ENCODE data around the gene DRC1. TPM values are rescaled to one million over a fixed set of nuclear protein-coding genes. Genes with fewer than 3 reads are reported as not detected.

Gene DRC1
- total and polyA plus RNA-seq, 7 donors = 0.06 to 0.54 TPM; not detected in 5

- DNase-seq = peak; percentile 50
- Histone ChIP-seq H3K9me3 (no peaks in the 10 kb centered on the region), H3K27me3 (no peaks in the 10 kb centered on the region), H3K36me3 (no peaks in the 10 kb centered on the region), H3K27ac (no peak overlapping the region), H3K4me1 (no peaks in the 10 kb centered on the region), H3K4me3 (no peak overlapping the region)
- TF ChIP-seq POLR2AphosphoS5 (IDR thresholded peaks at IDR 0.05) (no peak), POLR2A (IDR thresholded peaks at IDR 0.05) (no peak), EP300 (IDR thresholded peaks at IDR 0.05) (no peak), CTCF (IDR thresholded peaks at IDR 0.05) (no peak)
- intact Hi-C loops (cut with DNase I) = no loop called here
- 92 to 95% methylated on average over 19 of the region's 19 CpGs for WGBS, 2 donors
Measured at GRCh38 chr2:26457695-26458364, 56.1 kb downstream of the DRC1 start.

- WGBS, 2 donors = 89 to 92% methylated on average over 14 of the region's 14 CpGs
- Histone ChIP-seq H3K4me1 (no peaks in the 10 kb centered on the region), H3K36me3 (no peaks in the 10 kb centered on the region), H3K9me3 (no peaks in the 10 kb centered on the region), H3K4me3 (no peak overlapping the region), H3K27ac (no peak overlapping the region), H3K27me3 (no peaks in the 10 kb centered on the region)
- TF ChIP-seq EP300 (IDR thresholded peaks at IDR 0.05) = no peak
- TF ChIP-seq CTCF (IDR thresholded peaks at IDR 0.05) = no peak
- TF ChIP-seq POLR2AphosphoS5 (IDR thresholded peaks at IDR 0.05) = no peak
- no peak for TF ChIP-seq POLR2A (IDR thresholded peaks at IDR 0.05)
- intact Hi-C loops (cut with DNase I) = no loop called here
- peak; percentile 36 for DNase-seq
Measured at GRCh38 chr2:26458365-26459042, 56.8 kb downstream of the DRC1 start.

- no peak for TF ChIP-seq EP300 (IDR thresholded peaks at IDR 0.05)
- TF ChIP-seq CTCF (IDR thresholded peaks at IDR 0.05) = no peak
- TF ChIP-seq POLR2A (IDR thresholded peaks at IDR 0.05) = no peak
- no peak for TF ChIP-seq POLR2AphosphoS5 (IDR thresholded peaks at IDR 0.05)
- intact Hi-C loops (cut with DNase I) = no loop called here
- H3K27me3 ChIP-seq = no peaks in the 10 kb centered on the region
- H3K9me3 ChIP-seq = no peaks in the 10 kb centered on the region
- 83 to 85% methylated on average over 15 of the region's 15 CpGs for WGBS, 2 donors
- DNase-seq = no peak
- H3K36me3 ChIP-seq = no peaks in the 10 kb centered on the region
- no peak overlapping the region for H3K4me3 ChIP-seq
- H3K4me1 ChIP-seq = no peaks in the 10 kb centered on the region
- no peak overlapping the region for H3K27ac ChIP-seq
Measured at GRCh38 chr2:26459991-26460612, 58.4 kb downstream of the DRC1 start.

- H3K36me3 ChIP-seq = no peaks in the 10 kb centered on the region
- intact Hi-C loops (cut with DNase I) = no loop called here
- WGBS, 2 donors = 89 to 91% methylated on average over 19 of the region's 19 CpGs
- H3K9me3 ChIP-seq = no peaks in the 10 kb centered on the region
- peak; percentile 50 for DNase-seq
- TF ChIP-seq CTCF (IDR thresholded peaks at IDR 0.05) (no peak), POLR2A (IDR thresholded peaks at IDR 0.05) (no peak), POLR2AphosphoS5 (IDR thresholded peaks at IDR 0.05) (no peak), EP300 (IDR thresholded peaks at IDR 0.05) (no peak)
- H3K4me1 ChIP-seq = no peaks in the 10 kb centered on the region
- H3K27ac ChIP-seq = no peak overlapping the region
- no peak overlapping the region for H3K4me3 ChIP-seq
- H3K27me3 ChIP-seq = no peaks in the 10 kb centered on the region
Measured at GRCh38 chr2:26460613-26461031, 58.9 kb downstream of the DRC1 start.
